Bronchial epithelial cell (primary cell): ENCODE results near the gene PREB. TPM values are rescaled to one million over a fixed set of nuclear protein-coding genes. Genes with fewer than 3 reads are reported as not detected.

ENCODE experiments used
- DNase-seq: peaks from one replicate; pipeline ENCODE4 v3.0.0-alpha.2; 2010; ENCODE audit warnings: low read depth
- FAIRE-seq: peaks from 2 replicates; lab custom pipeline; 2011; peaks lifted over from hg19 to GRCh38; lab: Jason Lieb, UNC
- H3K27me3 ChIP-seq: 2 replicates; pipeline ENCODE4 v1.5.1; 2011; ENCODE audit warnings: low read length; ENCODE audit not compliant: control insufficient read depth, insufficient read depth
- H3K36me3 ChIP-seq: 2 replicates; pipeline ENCODE4 v1.5.1; 2011; ENCODE audit warnings: low read length; ENCODE audit not compliant: control insufficient read depth, insufficient read depth
- H3K4me3 ChIP-seq: 2 replicates; pipeline ENCODE4 v1.5.1; 2011; ENCODE audit warnings: mild to moderate bottlenecking, low read depth, low read length, control low read depth
- CTCF ChIP-seq: IDR thresholded peaks from 2 replicates; pipeline ENCODE4 v1.5.1; 2011; ENCODE audit warnings: mild to moderate bottlenecking, moderate library complexity, low read length, control low read depth, inconsistent platforms; ENCODE audit not compliant: insufficient read depth, severe bottlenecking
- total RNA-seq: library from RNA; depleted of rRNA; stranded (reverse); fragments of >200 nt; gene quantifications from 2 replicates; pipeline ENCODE4 v1.2.1, GENCODE V29; 2014

The PREB gene
- total RNA-seq, 1 donor from 2014 or later: 46.1 TPM

GRCh38 chr2:27155069-27155520 is 20.7 kb upstream of the PREB start:
- no peak for FAIRE-seq
- TF ChIP-seq CTCF: no peak

GRCh38 chr2:27154488-27154887 is 20.1 kb upstream of the PREB start:
- Histone ChIP-seq H3K4me3 (no peak overlapping the region), H3K36me3 (no peaks in the 10 kb centered on the region), H3K27me3 (peaks cover 2% of the 10 kb centered on the region)
- FAIRE-seq (no peak), DNase-seq (no peak)
- no peak for TF ChIP-seq CTCF

More at GRCh38 chr2:27155069-27155520, 20.7 kb upstream of the PREB start:
- H3K4me3 ChIP-seq: no peak overlapping the region
- H3K27me3 ChIP-seq: peaks cover 2% of the 10 kb centered on the region
- peak; percentile 75 for DNase-seq
- H3K36me3 ChIP-seq: no peaks in the 10 kb centered on the region

GRCh38 chr2:27152796-27153464 is 18.5 kb upstream of the PREB start:
- FAIRE-seq (no peak), DNase-seq (peak; percentile 81)
- no peaks in the 10 kb centered on the region for H3K36me3 ChIP-seq
- no peak overlapping the region for H3K4me3 ChIP-seq
- TF ChIP-seq CTCF: no peak
- H3K27me3 ChIP-seq: no peaks in the 10 kb centered on the region

- FAIRE-seq (peak; percentile 47), DNase-seq (no peak)
- no peak for TF ChIP-seq CTCF
- H3K27me3 ChIP-seq: no peaks in the 10 kb centered on the region
- no peak overlapping the region for H3K4me3 ChIP-seq
- H3K36me3 ChIP-seq: no peaks in the 10 kb centered on the region
These were observed 17.8 kb upstream of the PREB start for GRCh38 chr2:27152102-27152795.

- Histone ChIP-seq H3K4me3 (no peak overlapping the region), H3K36me3 (no peaks in the 10 kb centered on the region), H3K27me3 (no peaks in the 10 kb centered on the region)
- no peak for FAIRE-seq
- TF ChIP-seq CTCF: no peak
- DNase-seq: no peak
These were observed 16.3 kb upstream of the PREB start for GRCh38 chr2:27150639-27151230.
